Cardiac fibroblast (primary cell): ENCODE data around the gene SEPTIN6.
A peak's percentile ranks its signal among the peaks of the same experiment; 100 is the strongest.
"Not testable (repeated sequence)": the region's sequence is repeated elsewhere in the genome, so short reads cannot be mapped to it uniquely, and the experiment has no call there.

ENCODE experiments used
- DNase-seq, 2 donors: peaks; one replicate each; pipeline versions ENCODE4 v3.0.0 to v3.0.0-alpha.2; 2010; ENCODE audit warnings: low read depth in 2 of 2
- H3K4me3 ChIP-seq, 2 donors: replicated peaks in 1 of 2; 1 replicate in 1 of 2; 2 replicates in 1 of 2; pipeline ENCODE4 v1.5.1; 2011; ENCODE audit warnings: low read depth in 2 of 2, low read length in 2 of 2, mild to moderate bottlenecking in 2 of 2, moderate library complexity in 1 of 2
- TF ChIP-seq, protein P1 (sequence below): IDR thresholded peaks from one replicate; pipeline ENCODE4 v1.5.1; 2011; ENCODE audit warnings: low read depth, mild to moderate bottlenecking, low read length, inconsistent platforms

SEPTIN6 gene

DNA sequence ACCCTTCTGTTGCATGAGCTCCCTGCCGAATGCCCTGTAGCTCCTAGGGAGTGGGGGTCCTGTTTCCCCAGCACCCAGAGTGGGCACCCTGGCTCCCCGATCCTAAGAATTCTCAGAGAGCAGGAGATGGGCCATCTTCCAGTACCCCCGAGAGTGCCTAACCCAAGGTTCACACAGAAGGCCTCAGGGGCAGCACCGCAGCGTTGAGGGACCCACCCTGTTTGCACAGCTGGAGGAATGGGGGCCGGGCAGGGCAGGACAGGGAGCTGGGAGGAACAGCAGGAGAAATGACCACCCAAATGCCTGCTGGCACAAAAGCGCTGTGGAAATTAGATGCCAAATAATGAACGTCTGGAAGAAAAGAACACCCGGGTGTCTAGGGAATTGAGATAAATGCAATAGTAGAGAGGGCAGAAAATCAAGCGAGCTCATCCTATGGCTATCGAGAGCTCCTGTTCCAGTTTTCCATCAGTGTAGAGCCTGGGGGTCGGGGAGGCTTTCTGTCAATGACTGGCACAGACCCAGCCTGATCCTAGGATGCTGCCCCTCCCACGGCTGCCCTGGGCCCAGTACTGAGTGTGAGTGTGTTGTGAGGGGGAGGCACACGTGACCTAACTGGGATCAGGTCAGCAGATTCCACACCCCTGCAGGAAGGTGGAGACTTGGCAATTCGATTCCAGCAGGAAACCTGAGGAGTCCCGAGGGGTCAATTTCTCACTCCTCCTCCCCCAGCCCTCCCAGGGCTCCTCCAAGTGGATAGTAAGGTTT lies 25.7 kb downstream of the SEPTIN6 start:
- DNase-seq, result peak; percentile 8 to 61
- H3K4me3 ChIP-seq, result no peak overlapping the region
- TF ChIP-seq, protein P1, sequence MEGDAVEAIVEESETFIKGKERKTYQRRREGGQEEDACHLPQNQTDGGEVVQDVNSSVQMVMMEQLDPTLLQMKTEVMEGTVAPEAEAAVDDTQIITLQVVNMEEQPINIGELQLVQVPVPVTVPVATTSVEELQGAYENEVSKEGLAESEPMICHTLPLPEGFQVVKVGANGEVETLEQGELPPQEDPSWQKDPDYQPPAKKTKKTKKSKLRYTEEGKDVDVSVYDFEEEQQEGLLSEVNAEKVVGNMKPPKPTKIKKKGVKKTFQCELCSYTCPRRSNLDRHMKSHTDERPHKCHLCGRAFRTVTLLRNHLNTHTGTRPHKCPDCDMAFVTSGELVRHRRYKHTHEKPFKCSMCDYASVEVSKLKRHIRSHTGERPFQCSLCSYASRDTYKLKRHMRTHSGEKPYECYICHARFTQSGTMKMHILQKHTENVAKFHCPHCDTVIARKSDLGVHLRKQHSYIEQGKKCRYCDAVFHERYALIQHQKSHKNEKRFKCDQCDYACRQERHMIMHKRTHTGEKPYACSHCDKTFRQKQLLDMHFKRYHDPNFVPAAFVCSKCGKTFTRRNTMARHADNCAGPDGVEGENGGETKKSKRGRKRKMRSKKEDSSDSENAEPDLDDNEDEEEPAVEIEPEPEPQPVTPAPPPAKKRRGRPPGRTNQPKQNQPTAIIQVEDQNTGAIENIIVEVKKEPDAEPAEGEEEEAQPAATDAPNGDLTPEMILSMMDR, result no peak

DNA sequence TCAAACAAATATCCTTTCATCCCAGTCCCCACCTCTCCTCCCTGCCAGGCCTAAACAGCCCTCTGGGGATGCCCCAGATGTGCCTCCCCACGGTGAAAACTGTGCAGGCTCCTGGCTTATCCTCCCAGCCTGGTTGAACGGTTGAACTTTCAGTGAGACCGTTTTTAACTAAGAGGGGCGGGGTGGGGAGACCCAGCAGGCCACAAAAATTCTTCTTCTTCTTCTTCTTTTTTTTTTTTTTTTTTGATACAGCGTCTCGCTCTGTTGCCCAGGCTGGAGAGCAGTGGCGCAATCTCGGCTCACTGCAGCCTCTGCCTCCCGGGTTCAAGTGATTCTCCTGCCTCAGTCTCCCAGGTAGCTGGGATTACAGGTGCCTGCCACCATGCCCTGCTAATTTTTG lies 28.1 kb downstream of the SEPTIN6 start:
- DNase-seq, H3K4me3 ChIP-seq: not testable (repeated sequence)

DNA sequence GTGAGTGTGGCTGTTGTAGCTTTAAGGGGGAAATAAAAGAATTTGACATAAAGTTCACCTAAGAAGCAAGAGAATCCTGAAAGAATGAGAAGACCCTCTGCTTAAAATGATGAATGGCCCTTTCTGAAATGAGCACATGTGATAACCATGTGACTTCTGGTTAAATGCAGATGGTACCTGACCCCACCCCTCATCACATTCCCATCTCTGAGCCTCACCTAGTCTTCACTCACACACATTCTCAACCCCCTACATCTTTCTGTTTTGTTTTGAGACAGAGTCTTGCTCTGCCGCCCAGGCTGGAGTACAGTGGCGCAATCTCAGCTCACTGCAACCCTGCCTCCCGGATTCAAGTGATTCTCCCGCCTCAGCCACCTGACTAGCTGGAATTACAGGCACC lies 31.5 kb downstream of the SEPTIN6 start:
- TF ChIP-seq, protein P1, result no peak
- DNase-seq, result no peak
- H3K4me3 ChIP-seq, result no peak overlapping the region

DNA sequence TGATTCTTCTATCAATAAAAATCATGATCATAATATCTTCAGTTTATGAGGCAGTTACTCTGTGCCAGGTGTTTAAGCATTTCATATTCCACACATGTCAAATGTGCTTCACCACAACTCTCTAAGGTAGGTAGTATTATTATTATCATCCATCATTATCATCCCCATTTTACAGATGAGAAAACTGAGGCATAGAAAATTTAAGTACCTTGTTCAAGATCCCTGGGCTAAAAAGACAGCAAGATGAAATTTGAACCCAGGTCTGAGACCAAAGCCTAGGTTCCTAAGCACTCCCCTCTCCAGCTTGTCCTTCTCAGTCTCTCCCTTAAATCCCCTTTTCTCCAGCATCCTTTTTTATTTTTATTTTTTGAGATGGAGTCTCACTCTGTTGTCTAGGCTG lies 33.4 kb downstream of the SEPTIN6 start:
- H3K4me3 ChIP-seq, result no peak overlapping the region
- TF ChIP-seq, protein P1, result no peak
- no peak for DNase-seq

DNA sequence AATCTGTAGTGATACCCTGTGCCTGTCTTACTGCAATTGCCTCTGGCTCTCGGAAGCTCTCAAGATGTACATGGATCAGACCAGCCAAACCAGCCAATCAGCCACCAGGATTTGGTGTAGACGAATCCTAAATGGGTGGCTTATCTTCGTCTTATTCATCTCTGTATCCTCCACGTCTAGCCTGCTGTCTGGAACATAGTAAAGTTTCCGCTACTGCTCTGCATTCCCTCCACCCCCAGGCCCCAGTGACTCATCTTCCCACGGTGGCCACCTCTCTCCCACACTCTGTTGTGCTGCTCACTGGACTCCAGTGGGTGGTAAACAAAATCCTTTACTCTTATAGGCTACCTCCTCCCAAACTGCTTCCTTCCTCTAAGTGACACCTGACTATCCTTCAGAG lies 37.8 kb downstream of the SEPTIN6 start:
- peak; percentile 89 to 96 for DNase-seq
- no peak overlapping the region for H3K4me3 ChIP-seq
- TF ChIP-seq, protein P1, result no peak

DNA sequence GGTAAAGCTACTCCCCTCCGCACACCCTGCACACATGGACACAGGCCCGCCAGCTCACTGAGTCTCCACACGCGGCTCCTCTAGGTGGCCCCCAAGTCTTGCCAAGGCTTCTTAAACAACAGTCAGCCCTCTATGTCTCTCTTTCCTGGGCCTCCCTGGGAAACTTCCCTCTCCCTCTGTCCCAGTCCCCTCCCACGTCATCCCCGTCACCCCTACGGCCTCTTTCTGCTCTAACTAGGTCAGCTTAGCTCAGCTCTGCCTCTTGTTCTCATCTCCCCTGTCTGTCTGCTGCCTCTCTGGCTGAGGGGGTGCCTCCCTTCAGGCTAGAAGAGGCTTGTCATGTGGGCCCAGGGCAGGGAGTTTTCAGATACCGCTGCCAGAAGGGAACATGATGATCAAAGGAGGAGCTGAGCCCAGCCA lies 38.8 kb downstream of the SEPTIN6 start:
- DNase-seq, result peak; percentile 83 to 89
- H3K4me3 ChIP-seq, result no peak overlapping the region
- TF ChIP-seq, protein P1, result peak; percentile 38

DNA sequence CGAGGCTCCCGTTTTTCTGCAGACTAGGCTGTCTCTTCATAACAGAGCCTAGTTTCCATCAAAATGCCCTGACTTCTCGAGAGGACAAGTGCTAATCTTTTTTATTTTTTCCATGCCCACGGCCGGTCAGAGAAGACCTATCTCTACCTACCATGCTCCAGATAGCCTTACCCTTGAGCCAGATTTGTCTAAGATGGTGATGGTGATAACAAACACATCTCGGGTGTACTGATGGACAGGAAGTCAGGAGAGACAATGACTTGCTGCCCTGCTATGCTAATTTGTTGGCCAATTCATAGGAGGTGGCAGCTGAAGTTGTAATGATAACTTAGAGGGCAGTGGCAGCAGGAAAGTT lies 44.6 kb downstream of the SEPTIN6 start:
- TF ChIP-seq, protein P1, result no peak

More for the DNA sequence above, 44.6 kb downstream of the SEPTIN6 start:
- DNase-seq, result no peak
- no peak overlapping the region for H3K4me3 ChIP-seq
